Naive thymus-derived CD4-positive, alpha-beta T cell (primary cell): ENCODE data around the gene SLC22A2. TPM values are rescaled to one million over a fixed set of nuclear protein-coding genes. Genes with fewer than 3 reads are reported as not detected.

Experiments used
- ATAC-seq: fragments of 150-1000 bp; cut with Tn5 transposase; 2 replicates; pipeline ENCODE4 v1.10.0; 2021; ENCODE audit warnings: mild to moderate bottlenecking, moderate library complexity
- CTCF ChIA-PET: fragments of 350-600 bp; sonication (Branson Sonifier 250); formaldehyde crosslinking; loops from one replicate; lab custom pipeline; 2021; ENCODE audit warnings: antibody characterized with exemption; lab: Charles Lee
- POLR2A ChIA-PET: fragments of 350-600 bp; sonication (Branson Sonifier 250); formaldehyde crosslinking; loops from one replicate; lab custom pipeline; 2021; ENCODE audit warnings: antibody characterized with exemption, inconsistent platforms; lab: Charles Lee
- DNase-seq, 9 donors: peaks; one replicate each; pipeline versions ENCODE4 v3.0.0 to v3.0.0-alpha.2; 2020 to 2022; ENCODE audit warnings: mixed read lengths in 1 of 9
- H3K27ac ChIP-seq: one replicate; pipeline ENCODE4 v1.7.0; 2013; ENCODE audit warnings: mild to moderate bottlenecking, low read depth, low read length, moderate library complexity
- H3K27me3 ChIP-seq, 2 donors: one replicate each; pipeline ENCODE4 v1.7.0; 2013; ENCODE audit warnings: low read length in 2 of 2, mild to moderate bottlenecking in 2 of 2, moderate library complexity in 2 of 2; ENCODE audit not compliant: control insufficient read depth in 2 of 2, insufficient read depth in 2 of 2
- H3K36me3 ChIP-seq, 3 experiments: 1 replicate in 2 of 3; 2 replicates in 1 of 3; pipeline ENCODE4 v1.7.0; 2013; ENCODE audit warnings: low read length in 3 of 3, mild to moderate bottlenecking in 3 of 3, moderate library complexity in 1 of 3; ENCODE audit not compliant: insufficient read depth in 3 of 3, control insufficient read depth in 2 of 3
- H3K4me1 ChIP-seq, 2 donors: one replicate each; pipeline ENCODE4 v1.7.0; 2013; ENCODE audit warnings: low read length in 2 of 2, mild to moderate bottlenecking in 2 of 2, moderate library complexity in 1 of 2; ENCODE audit not compliant: control insufficient read depth in 2 of 2, insufficient read depth in 2 of 2
- H3K4me3 ChIP-seq: 2 replicates; pipeline ENCODE4 v1.7.0; 2013; ENCODE audit warnings: mild to moderate bottlenecking, low read length
- H3K9me3 ChIP-seq, 3 experiments: 1 replicate in 2 of 3; 2 replicates in 1 of 3; pipeline ENCODE4 v1.7.0; 2013; ENCODE audit warnings: low read length in 3 of 3; ENCODE audit not compliant: control insufficient read depth in 2 of 3
- H3K27ac Mint-ChIP-seq, 9 donors: one replicate each; pipeline ENCODE4 v1.8.0; 2020 to 2022; ENCODE audit warnings: mixed read lengths in 9 of 9, mild to moderate bottlenecking in 8 of 9, moderate library complexity in 5 of 9, inconsistent platforms in 2 of 9
- H3K27me3 Mint-ChIP-seq, 5 donors: one replicate each; pipeline ENCODE4 v1.8.0; 2021 to 2022; ENCODE audit warnings: mixed read lengths in 5 of 5, mild to moderate bottlenecking in 1 of 5
- H3K36me3 Mint-ChIP-seq, 5 donors: one replicate each; pipeline ENCODE4 v1.8.0; 2020 to 2022; ENCODE audit warnings: mixed read lengths in 5 of 5, mild to moderate bottlenecking in 3 of 5, inconsistent platforms in 1 of 5
- H3K4me1 Mint-ChIP-seq, 7 donors: one replicate each; pipeline ENCODE4 v1.8.0; 2020 to 2022; ENCODE audit warnings: mixed read lengths in 7 of 7, mild to moderate bottlenecking in 3 of 7, inconsistent platforms in 1 of 7
- H3K4me3 Mint-ChIP-seq, 10 donors: one replicate each; pipeline ENCODE4 v1.8.0; 2020 to 2022; ENCODE audit warnings: mild to moderate bottlenecking in 10 of 10, mixed read lengths in 10 of 10, moderate library complexity in 6 of 10, inconsistent platforms in 2 of 10
- H3K9me3 Mint-ChIP-seq, 11 donors: one replicate each; pipeline ENCODE4 v1.8.0; 2020 to 2022; ENCODE audit warnings: mixed read lengths in 11 of 11, mild to moderate bottlenecking in 4 of 11, inconsistent platforms in 1 of 11, moderate library complexity in 1 of 11
- intact Hi-C, 2 donors: fragments of 100-400 bp; cut with micrococcal nuclease; formaldehyde crosslinking; loops; one replicate each; pipeline ENCODE4 v1.15.1; 2023
- polyA plus RNA-seq, 2 donors: library from polyadenylated mRNA; unstranded; fragments of 300-500 nt; fragmentation: Illumina TruSeq; gene quantifications; one replicate each; pipeline ENCODE4 v1.2.3, GENCODE V29; 2021
- total RNA-seq, 6 experiments: library from RNA in 5 of 6; stranded (reverse) in 5 of 6; gene quantifications; 1 replicate in 5 of 6; 2 replicates in 1 of 6; pipeline ENCODE4 v1.2.3 and lab custom pipeline; 2021 to 2026

SLC22A2 gene
- total and polyA plus RNA-seq, 7 experiments from 2014 or later = not detected

GRCh38 chr6:160279850-160280249 is 21.2 kb upstream of the SLC22A2 start:
- H3K27ac ChIP-seq = no peak overlapping the region
- Mint-ChIP-seq H3K36me3 (no peaks in the 10 kb centered on the region), H3K27ac (no peak overlapping the region), H3K4me1 (no peaks in the 10 kb centered on the region), H3K9me3 (peaks cover 0 to 4% (median 0%) of the 10 kb centered on the region in 11 donors), H3K27me3 (peaks cover 5 to 21% (median 15%) of the 10 kb centered on the region in 5 donors), H3K4me3 (no peak overlapping the region)
- no peaks in the 10 kb centered on the region for H3K36me3 ChIP-seq
- ChIA-PET CTCF (no interaction called here), POLR2A (no interaction called here)
- H3K4me1 ChIP-seq = no peaks in the 10 kb centered on the region
- ATAC-seq (no peak), DNase-seq (no peak)
- H3K27me3 ChIP-seq = no peaks in the 10 kb centered on the region
- H3K4me3 ChIP-seq = no peak overlapping the region
- H3K9me3 ChIP-seq = no peaks in the 10 kb centered on the region
- intact Hi-C loops = no loop called here

- ChIA-PET CTCF (no interaction called here), POLR2A (no interaction called here)
- no peaks in the 10 kb centered on the region for H3K4me1 ChIP-seq
- no peak overlapping the region for H3K27ac ChIP-seq
- no peaks in the 10 kb centered on the region for H3K36me3 ChIP-seq
- H3K9me3 ChIP-seq = no peaks in the 10 kb centered on the region
- H3K27me3 ChIP-seq = no peaks in the 10 kb centered on the region
- no peak overlapping the region for H3K27ac Mint-ChIP-seq
- ATAC-seq = no peak
- no peaks in the 10 kb centered on the region for H3K4me1 Mint-ChIP-seq
- H3K4me3 ChIP-seq = no peak overlapping the region
- H3K4me3 Mint-ChIP-seq = no peak overlapping the region
- intact Hi-C loops = no loop called here
- H3K27me3 Mint-ChIP-seq = peaks cover 0 to 16% (median 10%) of the 10 kb centered on the region in 5 donors
- H3K36me3 Mint-ChIP-seq = no peaks in the 10 kb centered on the region
- DNase-seq = no peak
- peaks cover 0 to 3% (median 0%) of the 10 kb centered on the region in 11 donors for H3K9me3 Mint-ChIP-seq
Measured at GRCh38 chr6:160278786-160279310, 20.2 kb upstream of the SLC22A2 start.

- Histone ChIP-seq H3K27ac (no peak overlapping the region), H3K4me3 (no peak overlapping the region), H3K9me3 (no peaks in the 10 kb centered on the region), H3K4me1 (no peaks in the 10 kb centered on the region), H3K27me3 (no peaks in the 10 kb centered on the region), H3K36me3 (no peaks in the 10 kb centered on the region)
- DNase-seq (no peak), ATAC-seq (no peak)
- no peaks in the 10 kb centered on the region for H3K4me1 Mint-ChIP-seq
- H3K36me3 Mint-ChIP-seq = no peaks in the 10 kb centered on the region
- H3K4me3 Mint-ChIP-seq = no peak overlapping the region
- ChIA-PET CTCF (no interaction called here), POLR2A (no interaction called here)
- intact Hi-C loops = no loop called here
- H3K27me3 Mint-ChIP-seq = peaks cover 0 to 15% (median 10%) of the 10 kb centered on the region in 5 donors
- H3K9me3 Mint-ChIP-seq = peaks cover 0 to 3% (median 0%) of the 10 kb centered on the region in 11 donors
- no peak overlapping the region for H3K27ac Mint-ChIP-seq
Measured at GRCh38 chr6:160278311-160278710, 19.7 kb upstream of the SLC22A2 start.

- Histone ChIP-seq H3K9me3 (no peaks in the 10 kb centered on the region), H3K27ac (no peak overlapping the region), H3K4me1 (no peaks in the 10 kb centered on the region), H3K4me3 (no peak overlapping the region), H3K27me3 (no peaks in the 10 kb centered on the region), H3K36me3 (no peaks in the 10 kb centered on the region)
- Mint-ChIP-seq H3K36me3 (no peaks in the 10 kb centered on the region), H3K27me3 (peaks cover 0 to 13% (median 3%) of the 10 kb centered on the region in 5 donors), H3K4me1 (no peaks in the 10 kb centered on the region), H3K27ac (no peak overlapping the region), H3K4me3 (no peak overlapping the region), H3K9me3 (peaks cover 0 to 3% (median 0%) of the 10 kb centered on the region in 11 donors)
- ChIA-PET CTCF (no interaction called here), POLR2A (no interaction called here)
- intact Hi-C loops = no loop called here
- ATAC-seq = no peak
- DNase-seq = no peak
Measured at GRCh38 chr6:160277546-160277945, 18.9 kb upstream of the SLC22A2 start.

- H3K36me3 ChIP-seq = no peaks in the 10 kb centered on the region
- Mint-ChIP-seq H3K36me3 (no peaks in the 10 kb centered on the region), H3K27me3 (peaks cover 0 to 13% (median 3%) of the 10 kb centered on the region in 5 donors), H3K4me1 (no peaks in the 10 kb centered on the region), H3K27ac (no peak overlapping the region), H3K4me3 (no peak overlapping the region), H3K9me3 (peaks cover 0 to 3% (median 0%) of the 10 kb centered on the region in 11 donors)
- ATAC-seq = no peak
- no peak overlapping the region for H3K27ac ChIP-seq
- no peaks in the 10 kb centered on the region for H3K27me3 ChIP-seq
- ChIA-PET CTCF (no interaction called here), POLR2A (no interaction called here)
- DNase-seq = no peak
- H3K4me1 ChIP-seq = no peaks in the 10 kb centered on the region
- intact Hi-C loops = no loop called here
- H3K4me3 ChIP-seq = no peak overlapping the region
- no peaks in the 10 kb centered on the region for H3K9me3 ChIP-seq
Measured at GRCh38 chr6:160277144-160277543, 18.5 kb upstream of the SLC22A2 start.

GRCh38 chr6:160276126-160276525 is 17.5 kb upstream of the SLC22A2 start:
- Histone ChIP-seq H3K4me3 (no peak overlapping the region), H3K27ac (no peak overlapping the region), H3K9me3 (no peaks in the 10 kb centered on the region), H3K4me1 (no peaks in the 10 kb centered on the region), H3K27me3 (no peaks in the 10 kb centered on the region), H3K36me3 (no peaks in the 10 kb centered on the region)
- no peak overlapping the region for H3K4me3 Mint-ChIP-seq
- peaks cover 0 to 3% (median 0%) of the 10 kb centered on the region in 11 donors for H3K9me3 Mint-ChIP-seq
- ATAC-seq (no peak), DNase-seq (no peak)
- no peaks in the 10 kb centered on the region for H3K36me3 Mint-ChIP-seq
- H3K27me3 Mint-ChIP-seq = peaks cover 0 to 13% (median 2%) of the 10 kb centered on the region in 5 donors
- ChIA-PET POLR2A (no interaction called here), CTCF (no interaction called here)
- no peaks in the 10 kb centered on the region for H3K4me1 Mint-ChIP-seq
- no peak overlapping the region for H3K27ac Mint-ChIP-seq
- intact Hi-C loops = no loop called here

- Mint-ChIP-seq H3K27me3 (peaks cover 0 to 13% (median 2%) of the 10 kb centered on the region in 5 donors), H3K27ac (no peak overlapping the region), H3K36me3 (no peaks in the 10 kb centered on the region), H3K4me1 (no peaks in the 10 kb centered on the region), H3K4me3 (no peak overlapping the region), H3K9me3 (peaks cover 0 to 3% (median 0%) of the 10 kb centered on the region in 11 donors)
- Histone ChIP-seq H3K27me3 (no peaks in the 10 kb centered on the region), H3K36me3 (no peaks in the 10 kb centered on the region), H3K4me1 (no peaks in the 10 kb centered on the region), H3K9me3 (no peaks in the 10 kb centered on the region), H3K4me3 (no peak overlapping the region), H3K27ac (no peak overlapping the region)
- ATAC-seq (no peak), DNase-seq (no peak)
- intact Hi-C loops = no loop called here
- POLR2A ChIA-PET = no interaction called here
- CTCF ChIA-PET = no interaction called here
Measured at GRCh38 chr6:160275511-160276003, 16.9 kb upstream of the SLC22A2 start.
